GM23338 (cell line): ENCODE data around the gene SLC8A3.

Source experiments
- CREB1 ChIP-seq: fragments of 250-450 bp; sonication (Bioruptor Pico); IDR thresholded peaks from 2 replicates; pipeline ENCODE4 v1.5.0; 2020; ENCODE audit warnings: low read depth, mild to moderate bottlenecking, moderate library complexity
- EZH2 ChIP-seq: fragments of 200-600 bp; sonication (generic); IDR thresholded peaks from one replicate; pipeline ENCODE4 v1.8.0; 2017; ENCODE audit warnings: antibody characterized with exemption, mild to moderate bottlenecking, low read depth; ENCODE audit not compliant: unreplicated experiment
- EZH2phosphoT487 ChIP-seq: fragments of 200-600 bp; sonication (generic); IDR thresholded peaks from one replicate; pipeline ENCODE4 v1.8.1; 2018; ENCODE audit warnings: antibody characterized with exemption; ENCODE audit not compliant: unreplicated experiment
- NANOG ChIP-seq: IDR thresholded peaks from 2 replicates; pipeline ENCODE4 v1.6.1; 2016; ENCODE audit warnings: antibody characterized with exemption, borderline replicate concordance
- POLR2AphosphoS5 ChIP-seq: IDR thresholded peaks from 2 replicates; pipeline ENCODE4 v1.6.1; 2016; ENCODE audit warnings: antibody characterized with exemption, low read depth
- STAT1 ChIP-seq: IDR thresholded peaks from one replicate; pipeline ENCODE4 v1.6.1; 2016; ENCODE audit warnings: antibody characterized with exemption; ENCODE audit not compliant: unreplicated experiment
- ZNF331 ChIP-seq: fragments of 250-450 bp; sonication (Bioruptor Pico); IDR thresholded peaks from 2 replicates; pipeline ENCODE4 v1.5.0; 2020; ENCODE audit warnings: low read depth, mild to moderate bottlenecking, moderate library complexity
- TF ChIP-seq, protein P1 (sequence below), 2 experiments: fragments of 200-600 bp in 1 of 2; sonication (generic) in 1 of 2; conservative IDR thresholded peaks; 2 replicates each; pipeline versions ENCODE4 v1.5.1 to v1.6.1; 2016 to 2017; ENCODE audit warnings: antibody characterized with exemption in 2 of 2, low read depth in 2 of 2, mild to moderate bottlenecking in 2 of 2, moderate library complexity in 1 of 2
- TF ChIP-seq, protein P2 (sequence below): IDR thresholded peaks from one replicate; pipeline ENCODE4 v1.6.1; 2018; ENCODE audit warnings: antibody characterized with exemption; ENCODE audit not compliant: unreplicated experiment
- TF ChIP-seq, protein P3 (sequence below): IDR thresholded peaks from 2 replicates; pipeline ENCODE4 v1.6.1; 2016; ENCODE audit warnings: antibody characterized with exemption

DNA sequence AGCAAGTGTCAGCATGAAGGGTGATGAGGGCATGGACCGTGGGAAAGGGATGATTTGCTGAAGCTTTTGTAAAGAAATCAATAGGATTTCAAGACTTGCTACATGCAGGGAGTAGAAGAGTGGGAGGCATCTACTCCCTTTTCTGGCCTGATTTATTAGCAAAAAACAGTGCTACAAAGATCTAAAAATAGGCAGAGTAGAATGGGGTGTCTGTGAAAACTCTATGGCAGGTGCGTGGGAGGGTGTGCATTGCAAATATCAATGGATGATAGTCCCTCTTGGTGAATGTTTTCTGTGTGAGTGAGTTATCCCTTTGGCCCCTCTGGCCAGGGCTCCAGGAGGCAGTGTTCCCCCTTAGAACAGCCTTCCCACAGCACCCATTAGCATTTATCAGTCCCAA, 170.5 kb downstream of the SLC8A3 start:
- no peak for TF ChIP-seq CREB1 (CRISPR knock-in tag)
- TF ChIP-seq, protein P1, sequence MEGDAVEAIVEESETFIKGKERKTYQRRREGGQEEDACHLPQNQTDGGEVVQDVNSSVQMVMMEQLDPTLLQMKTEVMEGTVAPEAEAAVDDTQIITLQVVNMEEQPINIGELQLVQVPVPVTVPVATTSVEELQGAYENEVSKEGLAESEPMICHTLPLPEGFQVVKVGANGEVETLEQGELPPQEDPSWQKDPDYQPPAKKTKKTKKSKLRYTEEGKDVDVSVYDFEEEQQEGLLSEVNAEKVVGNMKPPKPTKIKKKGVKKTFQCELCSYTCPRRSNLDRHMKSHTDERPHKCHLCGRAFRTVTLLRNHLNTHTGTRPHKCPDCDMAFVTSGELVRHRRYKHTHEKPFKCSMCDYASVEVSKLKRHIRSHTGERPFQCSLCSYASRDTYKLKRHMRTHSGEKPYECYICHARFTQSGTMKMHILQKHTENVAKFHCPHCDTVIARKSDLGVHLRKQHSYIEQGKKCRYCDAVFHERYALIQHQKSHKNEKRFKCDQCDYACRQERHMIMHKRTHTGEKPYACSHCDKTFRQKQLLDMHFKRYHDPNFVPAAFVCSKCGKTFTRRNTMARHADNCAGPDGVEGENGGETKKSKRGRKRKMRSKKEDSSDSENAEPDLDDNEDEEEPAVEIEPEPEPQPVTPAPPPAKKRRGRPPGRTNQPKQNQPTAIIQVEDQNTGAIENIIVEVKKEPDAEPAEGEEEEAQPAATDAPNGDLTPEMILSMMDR (conservative IDR thresholded peaks at IDR 0.05; ENCODE audit: low read depth in 2 of 2), result no peak
- no peak for TF ChIP-seq EZH2
- no peak for TF ChIP-seq POLR2AphosphoS5
- TF ChIP-seq, protein P2, sequence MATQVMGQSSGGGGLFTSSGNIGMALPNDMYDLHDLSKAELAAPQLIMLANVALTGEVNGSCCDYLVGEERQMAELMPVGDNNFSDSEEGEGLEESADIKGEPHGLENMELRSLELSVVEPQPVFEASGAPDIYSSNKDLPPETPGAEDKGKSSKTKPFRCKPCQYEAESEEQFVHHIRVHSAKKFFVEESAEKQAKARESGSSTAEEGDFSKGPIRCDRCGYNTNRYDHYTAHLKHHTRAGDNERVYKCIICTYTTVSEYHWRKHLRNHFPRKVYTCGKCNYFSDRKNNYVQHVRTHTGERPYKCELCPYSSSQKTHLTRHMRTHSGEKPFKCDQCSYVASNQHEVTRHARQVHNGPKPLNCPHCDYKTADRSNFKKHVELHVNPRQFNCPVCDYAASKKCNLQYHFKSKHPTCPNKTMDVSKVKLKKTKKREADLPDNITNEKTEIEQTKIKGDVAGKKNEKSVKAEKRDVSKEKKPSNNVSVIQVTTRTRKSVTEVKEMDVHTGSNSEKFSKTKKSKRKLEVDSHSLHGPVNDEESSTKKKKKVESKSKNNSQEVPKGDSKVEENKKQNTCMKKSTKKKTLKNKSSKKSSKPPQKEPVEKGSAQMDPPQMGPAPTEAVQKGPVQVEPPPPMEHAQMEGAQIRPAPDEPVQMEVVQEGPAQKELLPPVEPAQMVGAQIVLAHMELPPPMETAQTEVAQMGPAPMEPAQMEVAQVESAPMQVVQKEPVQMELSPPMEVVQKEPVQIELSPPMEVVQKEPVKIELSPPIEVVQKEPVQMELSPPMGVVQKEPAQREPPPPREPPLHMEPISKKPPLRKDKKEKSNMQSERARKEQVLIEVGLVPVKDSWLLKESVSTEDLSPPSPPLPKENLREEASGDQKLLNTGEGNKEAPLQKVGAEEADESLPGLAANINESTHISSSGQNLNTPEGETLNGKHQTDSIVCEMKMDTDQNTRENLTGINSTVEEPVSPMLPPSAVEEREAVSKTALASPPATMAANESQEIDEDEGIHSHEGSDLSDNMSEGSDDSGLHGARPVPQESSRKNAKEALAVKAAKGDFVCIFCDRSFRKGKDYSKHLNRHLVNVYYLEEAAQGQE, result no peak
- TF ChIP-seq NANOG, result no peak
- no peak for TF ChIP-seq EZH2phosphoT487
- no peak for TF ChIP-seq STAT1
- TF ChIP-seq ZNF331 (CRISPR knock-in tag), result no peak
- TF ChIP-seq, protein P3, sequence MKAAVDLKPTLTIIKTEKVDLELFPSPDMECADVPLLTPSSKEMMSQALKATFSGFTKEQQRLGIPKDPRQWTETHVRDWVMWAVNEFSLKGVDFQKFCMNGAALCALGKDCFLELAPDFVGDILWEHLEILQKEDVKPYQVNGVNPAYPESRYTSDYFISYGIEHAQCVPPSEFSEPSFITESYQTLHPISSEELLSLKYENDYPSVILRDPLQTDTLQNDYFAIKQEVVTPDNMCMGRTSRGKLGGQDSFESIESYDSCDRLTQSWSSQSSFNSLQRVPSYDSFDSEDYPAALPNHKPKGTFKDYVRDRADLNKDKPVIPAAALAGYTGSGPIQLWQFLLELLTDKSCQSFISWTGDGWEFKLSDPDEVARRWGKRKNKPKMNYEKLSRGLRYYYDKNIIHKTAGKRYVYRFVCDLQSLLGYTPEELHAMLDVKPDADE, result no peak
